Activated T-helper 2 cell treated with anti-CD3 and anti-CD28 coated beads, Interferon-gamma antibody, Interleukin-2, Interleukin-4, amounts not matched to agents 10 μg/mL and 5 μg/mL and 100 μg/mL, durations not matched to agents 14 hours and 24 hours and 36 hours (primary cell): ENCODE results near the gene EGFR. TPM values are rescaled to one million over a fixed set of nuclear protein-coding genes. Genes with fewer than 3 reads are reported as not detected.

Source experiments
- DNase-seq: peaks from one replicate; pipeline ENCODE4 v3.0.0; 2021; ENCODE audit warnings: low spot score
- H3K27ac Mint-ChIP-seq: one replicate; pipeline ENCODE4 v1.8.0; 2021; ENCODE audit warnings: mixed read lengths
- H3K27me3 Mint-ChIP-seq: one replicate; pipeline ENCODE4 v1.8.0; 2021; ENCODE audit warnings: low read depth, mixed read lengths
- H3K36me3 Mint-ChIP-seq: one replicate; pipeline ENCODE4 v1.8.0; 2021; ENCODE audit warnings: low read depth, mixed read lengths
- H3K4me1 Mint-ChIP-seq: one replicate; pipeline ENCODE4 v1.8.0; 2021; ENCODE audit warnings: low read depth, mixed read lengths
- H3K4me3 Mint-ChIP-seq: one replicate; pipeline ENCODE4 v1.8.0; 2021; ENCODE audit warnings: low read depth, mild to moderate bottlenecking, moderate library complexity, mixed read lengths
- H3K9me3 Mint-ChIP-seq: one replicate; pipeline ENCODE4 v1.8.0; 2021; ENCODE audit warnings: mixed read lengths
- intact Hi-C: fragments of 100-400 bp; cut with micrococcal nuclease; formaldehyde crosslinking; loops from one replicate; pipeline ENCODE4 v1.15.1; 2023
- total RNA-seq: library from RNA; stranded (reverse); gene quantifications from 2 replicates; pipeline ENCODE4 v1.2.3, GENCODE V29; 2022

EGFR gene
- total RNA-seq, 1 donor from 2014 or later = not detected

GRCh38 chr7:55180963-55181542, 162.2 kb downstream of the EGFR start:
- Mint-ChIP-seq H3K4me3 (no peak overlapping the region), H3K36me3 (no peaks in the 10 kb centered on the region), H3K9me3 (no peaks in the 10 kb centered on the region), H3K27me3 (no peaks in the 10 kb centered on the region), H3K27ac (no peak overlapping the region), H3K4me1 (no peaks in the 10 kb centered on the region)
- intact Hi-C loops = no loop called here
- no peak for DNase-seq

- H3K27ac Mint-ChIP-seq = no peak overlapping the region
- H3K36me3 Mint-ChIP-seq = no peaks in the 10 kb centered on the region
- H3K4me3 Mint-ChIP-seq = no peak overlapping the region
- intact Hi-C loops = no loop called here
- no peak for DNase-seq
- no peaks in the 10 kb centered on the region for H3K4me1 Mint-ChIP-seq
- no peaks in the 10 kb centered on the region for H3K9me3 Mint-ChIP-seq
- H3K27me3 Mint-ChIP-seq = no peaks in the 10 kb centered on the region
These were observed 162.9 kb downstream of the EGFR start for GRCh38 chr7:55181762-55182161.

DNA sequence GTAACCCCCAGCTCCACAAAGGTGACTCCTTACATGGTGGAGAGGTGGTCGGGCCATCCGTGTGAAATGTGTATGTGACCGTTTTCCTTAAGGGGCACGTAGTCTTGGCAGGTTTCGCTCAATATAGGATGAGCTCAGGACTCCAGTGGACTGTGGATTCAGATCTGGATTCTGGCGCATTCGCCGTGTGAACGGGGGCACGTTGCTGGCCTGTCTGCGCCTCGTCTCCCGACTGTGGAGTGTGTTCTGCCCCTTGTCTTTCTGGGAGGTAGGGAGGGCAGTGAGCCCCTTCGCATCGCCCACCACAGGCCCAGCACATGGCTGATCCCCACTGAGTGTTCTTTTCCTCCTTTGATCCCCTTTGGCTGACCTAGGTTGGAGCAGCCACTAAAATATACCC, 165.1 kb downstream of the EGFR start:
- Mint-ChIP-seq H3K4me1 (no peaks in the 10 kb centered on the region), H3K27ac (no peak overlapping the region), H3K36me3 (no peaks in the 10 kb centered on the region), H3K9me3 (no peaks in the 10 kb centered on the region), H3K27me3 (peaks cover 4% of the 10 kb centered on the region), H3K4me3 (no peak overlapping the region)
- intact Hi-C loops = no loop called here
- no peak for DNase-seq

DNA sequence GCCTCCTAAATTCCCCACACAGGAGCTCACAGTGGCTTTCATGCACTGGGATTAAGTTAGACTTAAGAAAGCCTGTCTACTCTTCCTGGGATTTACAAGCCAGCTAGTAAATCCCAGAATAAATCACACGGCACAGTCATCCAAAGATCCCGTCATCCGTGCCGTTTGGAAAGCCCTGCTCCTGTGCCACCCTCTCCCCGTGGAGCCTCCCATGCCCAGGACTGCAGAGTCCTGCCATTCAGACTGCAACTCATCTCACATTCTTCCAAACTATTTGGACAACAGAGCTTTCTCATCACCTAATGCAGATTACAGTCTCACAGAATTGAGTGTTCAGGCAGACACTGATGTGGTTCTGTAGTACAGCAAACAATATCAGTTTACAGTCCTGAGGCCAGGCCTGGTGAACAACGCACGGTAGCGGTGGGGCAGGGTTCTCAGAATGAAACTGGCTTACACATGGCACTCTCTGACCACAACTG, 166.5 kb downstream of the EGFR start:
- no peaks in the 10 kb centered on the region for H3K36me3 Mint-ChIP-seq
- H3K4me1 Mint-ChIP-seq = no peaks in the 10 kb centered on the region
- peaks cover 4% of the 10 kb centered on the region for H3K27me3 Mint-ChIP-seq
- intact Hi-C loops = no loop called here
- no peak overlapping the region for H3K27ac Mint-ChIP-seq
- H3K9me3 Mint-ChIP-seq = no peaks in the 10 kb centered on the region
- DNase-seq = no peak
- H3K4me3 Mint-ChIP-seq = no peak overlapping the region

DNA sequence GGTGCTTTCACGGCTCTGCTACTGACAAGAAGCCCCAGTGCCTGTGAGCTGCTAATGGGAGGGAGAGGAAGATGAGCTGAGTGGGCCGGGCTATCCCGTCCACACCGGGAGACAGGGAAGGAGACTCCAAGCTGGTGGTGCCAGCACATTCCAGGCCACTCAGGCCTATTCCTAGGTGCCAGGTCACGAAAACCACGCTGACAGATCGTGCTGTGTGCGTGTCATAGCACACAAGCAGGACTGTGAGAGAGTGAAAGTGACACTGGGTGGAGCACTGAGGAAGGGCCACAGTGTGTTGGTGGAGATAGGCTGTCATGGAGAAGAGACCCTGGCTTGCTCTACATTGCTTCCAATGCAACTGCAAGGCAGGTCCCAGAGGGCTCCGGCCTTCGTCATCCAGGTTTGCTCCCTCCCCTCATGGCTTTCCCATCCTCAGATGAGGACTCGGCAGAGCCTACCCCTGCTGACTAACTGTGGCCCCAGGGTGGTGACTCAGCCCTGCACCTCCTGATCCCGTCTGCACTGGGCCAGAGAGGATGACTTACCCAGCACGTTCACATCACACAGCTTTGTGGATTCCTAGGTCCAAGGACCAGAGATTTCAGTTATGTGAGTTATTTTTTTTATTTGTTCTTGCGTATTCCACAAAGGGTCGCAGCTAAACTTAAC, 167.3 kb downstream of the EGFR start:
- no peak overlapping the region for H3K4me3 Mint-ChIP-seq
- no peak for DNase-seq

GRCh38 chr7:55187701-55188491, 169.1 kb downstream of the EGFR start:
- H3K27me3 Mint-ChIP-seq = peaks cover 4% of the 10 kb centered on the region
- no peak overlapping the region for H3K27ac Mint-ChIP-seq
- DNase-seq = no peak
- H3K4me1 Mint-ChIP-seq = no peaks in the 10 kb centered on the region
- H3K4me3 Mint-ChIP-seq = no peak overlapping the region
- intact Hi-C loops = no loop called here
- no peaks in the 10 kb centered on the region for H3K9me3 Mint-ChIP-seq
- no peaks in the 10 kb centered on the region for H3K36me3 Mint-ChIP-seq

More for the DNA sequence above, 167.3 kb downstream of the EGFR start:
- Mint-ChIP-seq H3K36me3 (no peaks in the 10 kb centered on the region), H3K27me3 (peaks cover 4% of the 10 kb centered on the region), H3K27ac (no peak overlapping the region), H3K4me1 (no peaks in the 10 kb centered on the region), H3K9me3 (no peaks in the 10 kb centered on the region)
- intact Hi-C loops = no loop called here

GRCh38 chr7:55188590-55189138, 169.8 kb downstream of the EGFR start:
- no peak for DNase-seq
- intact Hi-C loops = no loop called here
- no peaks in the 10 kb centered on the region for H3K4me1 Mint-ChIP-seq
- no peaks in the 10 kb centered on the region for H3K9me3 Mint-ChIP-seq
- H3K27ac Mint-ChIP-seq = no peak overlapping the region
- H3K27me3 Mint-ChIP-seq = peaks cover 4% of the 10 kb centered on the region
- no peaks in the 10 kb centered on the region for H3K36me3 Mint-ChIP-seq
- no peak overlapping the region for H3K4me3 Mint-ChIP-seq

GRCh38 chr7:55189146-55189766, 170.4 kb downstream of the EGFR start:
- Mint-ChIP-seq H3K36me3 (no peaks in the 10 kb centered on the region), H3K27ac (no peak overlapping the region), H3K4me3 (no peak overlapping the region), H3K9me3 (no peaks in the 10 kb centered on the region), H3K27me3 (peaks cover 4% of the 10 kb centered on the region), H3K4me1 (no peaks in the 10 kb centered on the region)
- no peak for DNase-seq
- intact Hi-C loops = no loop called here

DNA sequence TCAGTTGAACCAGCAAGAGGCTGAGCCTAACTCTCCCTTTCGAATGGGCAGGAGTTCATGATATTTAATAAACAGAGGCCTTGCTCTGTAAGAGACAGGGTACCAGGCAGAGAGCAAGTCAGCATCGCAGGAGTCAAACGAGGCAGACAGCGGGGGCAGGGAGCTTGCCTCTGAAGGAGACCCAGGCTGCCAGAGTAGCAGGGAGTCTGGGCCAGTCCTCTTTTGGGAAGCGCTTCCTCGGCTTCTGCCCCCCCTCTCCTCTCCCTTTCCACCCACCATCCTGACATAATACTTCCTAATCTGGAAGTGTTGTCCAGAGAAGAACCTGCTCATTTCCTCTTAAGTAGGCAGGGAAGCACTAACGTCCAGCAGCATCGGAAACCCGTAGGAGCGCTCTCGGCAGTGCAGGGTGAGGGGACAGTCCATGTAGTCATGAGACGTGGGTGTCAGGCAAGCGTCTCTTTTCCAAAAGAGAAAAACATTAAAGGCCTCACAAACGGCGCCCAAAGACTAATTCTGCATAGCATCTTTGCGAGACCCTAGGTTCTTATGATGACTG, 171.1 kb downstream of the EGFR start:
- no peaks in the 10 kb centered on the region for H3K9me3 Mint-ChIP-seq
- peaks cover 5% of the 10 kb centered on the region for H3K27me3 Mint-ChIP-seq
- H3K4me3 Mint-ChIP-seq = no peak overlapping the region
- intact Hi-C loops = no loop called here
- no peaks in the 10 kb centered on the region for H3K36me3 Mint-ChIP-seq
- no peak overlapping the region for H3K27ac Mint-ChIP-seq
- no peak for DNase-seq
- no peaks in the 10 kb centered on the region for H3K4me1 Mint-ChIP-seq

- DNase-seq = no peak
- Mint-ChIP-seq H3K4me1 (no peaks in the 10 kb centered on the region), H3K9me3 (no peaks in the 10 kb centered on the region), H3K27ac (no peak overlapping the region), H3K27me3 (peaks cover 8% of the 10 kb centered on the region), H3K4me3 (no peak overlapping the region), H3K36me3 (no peaks in the 10 kb centered on the region)
- intact Hi-C loops = no loop called here
These were observed 171.8 kb downstream of the EGFR start for GRCh38 chr7:55190511-55191160.

- no peak for DNase-seq
- Mint-ChIP-seq H3K36me3 (no peaks in the 10 kb centered on the region), H3K4me1 (no peaks in the 10 kb centered on the region), H3K27ac (no peak overlapping the region), H3K27me3 (peaks cover 11% of the 10 kb centered on the region), H3K9me3 (no peaks in the 10 kb centered on the region), H3K4me3 (no peak overlapping the region)
- intact Hi-C loops = no loop called here
These were observed 172.5 kb downstream of the EGFR start for GRCh38 chr7:55191161-55191925.
